Fibroblast of lung (primary cell): ENCODE results near the gene PSMA7. TPM values are rescaled to one million over a fixed set of nuclear protein-coding genes. Genes with fewer than 3 reads are reported as not detected.

Experiments used
- DNase-seq, 2 donors: peaks; one replicate each; pipeline versions ENCODE4 v3.0.0 to v3.0.0-alpha.2; 2010; ENCODE audit warnings: low read depth in 2 of 2
- H2AFZ ChIP-seq: 2 replicates; pipeline ENCODE4 v1.5.1; 2012; ENCODE audit warnings: low read length, control low read depth, inconsistent platforms
- H3K27ac ChIP-seq: 2 replicates; pipeline ENCODE4 v1.5.1; 2011; ENCODE audit warnings: low read length, control low read depth; ENCODE audit not compliant: insufficient read depth
- H3K27me3 ChIP-seq: 2 replicates; pipeline ENCODE4 v1.5.1; 2011; ENCODE audit warnings: mild to moderate bottlenecking, low read length; ENCODE audit not compliant: control insufficient read depth, insufficient read depth
- H3K36me3 ChIP-seq: 2 replicates; pipeline ENCODE4 v1.5.1; 2011; ENCODE audit warnings: low read length; ENCODE audit not compliant: control insufficient read depth, insufficient read depth
- H3K4me1 ChIP-seq: 2 replicates; pipeline ENCODE4 v1.5.1; 2011; ENCODE audit warnings: low read length; ENCODE audit not compliant: control insufficient read depth, insufficient read depth; ENCODE audit errors: extremely low read depth
- H3K4me2 ChIP-seq: 2 replicates; pipeline ENCODE4 v1.5.1; 2011; ENCODE audit warnings: low read length, control low read depth; ENCODE audit not compliant: insufficient read depth; ENCODE audit errors: extremely low read depth
- H3K4me3 ChIP-seq, 4 experiments: fragments of 200-600 bp in 1 of 4; sonication (generic) in 1 of 4; replicated peaks in 1 of 4; 2 replicates each; pipeline ENCODE4 v1.5.1; 2011 to 2016; ENCODE audit warnings: low read length in 4 of 4, low read depth in 3 of 4, mild to moderate bottlenecking in 3 of 4, control low read depth in 2 of 4, inconsistent platforms in 1 of 4, mixed read lengths in 1 of 4; ENCODE audit not compliant: insufficient read depth in 1 of 4; ENCODE audit errors: control extremely low read depth in 1 of 4
- H3K79me2 ChIP-seq: 2 replicates; pipeline ENCODE4 v1.5.1; 2012; ENCODE audit warnings: mild to moderate bottlenecking, low read length, inconsistent platforms; ENCODE audit not compliant: control insufficient read depth, insufficient read depth
- H3K9ac ChIP-seq: 2 replicates; pipeline ENCODE4 v1.5.1; 2011; ENCODE audit warnings: mild to moderate bottlenecking, low read length, control low read depth; ENCODE audit not compliant: insufficient read depth
- H3K9me3 ChIP-seq: 2 replicates; pipeline ENCODE4 v1.5.1; 2012; ENCODE audit warnings: low read depth, low read length; ENCODE audit not compliant: control insufficient read depth, insufficient read depth
- H4K20me1 ChIP-seq: 2 replicates; pipeline ENCODE4 v1.5.1; 2011; ENCODE audit warnings: low read length; ENCODE audit not compliant: control insufficient read depth, insufficient read depth; ENCODE audit errors: extremely low read depth
- CTCF ChIP-seq, 2 donors: IDR thresholded peaks in 1 of 2; conservative IDR thresholded peaks in 1 of 2; 1 replicate in 1 of 2; 2 replicates in 1 of 2; pipeline ENCODE4 v1.5.1; 2011 to 2012; ENCODE audit warnings: low read length in 2 of 2, control low read depth in 1 of 2, inconsistent platforms in 1 of 2, low read depth in 1 of 2, mild to moderate bottlenecking in 1 of 2
- EZH2 ChIP-seq: IDR thresholded peaks from 2 replicates; pipeline ENCODE4 v1.5.1; 2012; ENCODE audit warnings: low read length, control low read depth, mild to moderate bottlenecking; ENCODE audit errors: missing control alignments
- polyA plus RNA-seq, 2 donors: library from polyadenylated mRNA; depleted of rRNA in 1 of 2; stranded (reverse) in 1 of 2; unstranded in 1 of 2; fragments of >200 nt; gene quantifications; 2 replicates each; pipeline ENCODE4 v1.2.1, GENCODE V29; 2011 to 2012; ENCODE audit warnings: missing spikeins in 1 of 2
- total RNA-seq: library from RNA; depleted of rRNA; stranded (reverse); fragments of >200 nt; gene quantifications from 2 replicates; pipeline ENCODE4 v1.2.1, GENCODE V29; 2014

The PSMA7 gene
- total and polyA plus RNA-seq, 2 donors (not counting 1 experiment from before 2014, with no cell fraction given), result 234 to 342 TPM

- peaks cover 33% of the 10 kb centered on the region for H3K36me3 ChIP-seq
- H2AFZ ChIP-seq, result no peak overlapping the region
- no peaks in the 10 kb centered on the region for H3K27me3 ChIP-seq
- H3K4me1 ChIP-seq, result peaks cover 4% of the 10 kb centered on the region
- DNase-seq, result peak in 1 of 2 donors; percentile 46
- no peak overlapping the region for H3K4me3 ChIP-seq
- H3K9me3 ChIP-seq, result no peaks in the 10 kb centered on the region
- H3K27ac ChIP-seq, result no peak overlapping the region
- H3K79me2 ChIP-seq, result peaks cover 3% of the 10 kb centered on the region
- H3K9ac ChIP-seq, result no peak overlapping the region
- no peak for TF ChIP-seq CTCF (conservative IDR thresholded peaks at IDR 0.05 in 1 of 2, IDR thresholded peaks at IDR 0.05 in 1 of 2; ENCODE audit: low read depth in 1 of 2, low read length in 2 of 2)
- no peak for TF ChIP-seq EZH2
- peaks cover 2% of the 10 kb centered on the region for H4K20me1 ChIP-seq
- no peak overlapping the region for H3K4me2 ChIP-seq
Measured at GRCh38 chr20:62133051-62133845, 9.9 kb downstream of the PSMA7 start.

- Histone ChIP-seq H3K27ac (no peak overlapping the region), H3K27me3 (no peaks in the 10 kb centered on the region), H3K9ac (no peak overlapping the region), H3K9me3 (no peaks in the 10 kb centered on the region), H3K4me3 (no peak overlapping the region), H3K79me2 (peaks cover 2% of the 10 kb centered on the region), H4K20me1 (peaks cover 2% of the 10 kb centered on the region), H3K4me2 (no peak overlapping the region), H2AFZ (no peak overlapping the region), H3K36me3 (peaks cover 33% of the 10 kb centered on the region), H3K4me1 (peaks cover 4% of the 10 kb centered on the region)
- TF ChIP-seq EZH2 (no peak), CTCF (conservative IDR thresholded peaks at IDR 0.05 in 1 of 2, IDR thresholded peaks at IDR 0.05 in 1 of 2; ENCODE audit: low read depth in 1 of 2, low read length in 2 of 2) (no peak)
- no peak for DNase-seq
Measured at GRCh38 chr20:62132421-62132820, 10.8 kb downstream of the PSMA7 start.

- TF ChIP-seq EZH2, result no peak
- TF ChIP-seq CTCF (conservative IDR thresholded peaks at IDR 0.05 in 1 of 2, IDR thresholded peaks at IDR 0.05 in 1 of 2; ENCODE audit: low read depth in 1 of 2, low read length in 2 of 2), result no peak
- H3K36me3 ChIP-seq, result peaks cover 34% of the 10 kb centered on the region
- H3K9me3 ChIP-seq, result no peaks in the 10 kb centered on the region
- no peaks in the 10 kb centered on the region for H4K20me1 ChIP-seq
- no peak overlapping the region for H2AFZ ChIP-seq
- H3K9ac ChIP-seq, result no peak overlapping the region
- no peaks in the 10 kb centered on the region for H3K27me3 ChIP-seq
- no peak overlapping the region for H3K4me2 ChIP-seq
- no peak overlapping the region for H3K4me3 ChIP-seq
- peaks cover 4% of the 10 kb centered on the region for H3K4me1 ChIP-seq
- H3K27ac ChIP-seq, result no peak overlapping the region
- no peak for DNase-seq
- peaks cover 1% of the 10 kb centered on the region for H3K79me2 ChIP-seq
Measured at GRCh38 chr20:62131560-62132320, 11.5 kb downstream of the PSMA7 start.
